GM21619 (cell line): ENCODE results near the gene GIMAP6.
"Not testable (repeated sequence)": the region's sequence is repeated elsewhere in the genome, so short reads cannot be mapped to it uniquely, and the experiment has no call there.

Experiments used
- ATAC-seq: cut with Tn5 transposase; IDR thresholded peaks from one replicate; pipeline ENCODE4 v1.9.1; 2021; ENCODE audit not compliant: unreplicated experiment

Gene GIMAP6

GRCh38 chr7:150631866-150632864, at the start of gene GIMAP6:
GIMAP6 (minus strand) TSS chr7:150632385; CDS start chr7:150630142, 2,243 bp downstream.
- peak; percentile 86 for ATAC-seq

- ATAC-seq: not testable (repeated sequence)
Observed at GRCh38 chr7:150680364-150680763, 48.2 kb upstream of the GIMAP6 start.

GRCh38 chr7:150678601-150679000, 46.4 kb upstream of the GIMAP6 start:
- not testable (repeated sequence) for ATAC-seq

- not testable (repeated sequence) for ATAC-seq
Observed at GRCh38 chr7:150676854-150677253, 44.7 kb upstream of the GIMAP6 start.

GRCh38 chr7:150676276-150676675, 44.1 kb upstream of the GIMAP6 start:
- ATAC-seq: not testable (repeated sequence)

- no peak for ATAC-seq
Observed at GRCh38 chr7:150675714-150676113, 43.5 kb upstream of the GIMAP6 start.

GRCh38 chr7:150671798-150672585, 39.8 kb upstream of the GIMAP6 start:
- ATAC-seq: not testable (repeated sequence)

GRCh38 chr7:150668977-150669376, 36.8 kb upstream of the GIMAP6 start:
- ATAC-seq: no peak

GRCh38 chr7:150668472-150668911, 36.3 kb upstream of the GIMAP6 start:
- ATAC-seq: peak; percentile 76

- no peak for ATAC-seq
Observed at GRCh38 chr7:150666412-150666811, 34.2 kb upstream of the GIMAP6 start.

- no peak for ATAC-seq
Observed at GRCh38 chr7:150665896-150666295, 33.7 kb upstream of the GIMAP6 start.

- ATAC-seq: no peak
Observed at GRCh38 chr7:150665089-150665748, 33.0 kb upstream of the GIMAP6 start.

- ATAC-seq: peak; percentile 45
Observed at GRCh38 chr7:150663802-150664494, 31.8 kb upstream of the GIMAP6 start.

GRCh38 chr7:150662821-150663220, 30.6 kb upstream of the GIMAP6 start:
- not testable (repeated sequence) for ATAC-seq

GRCh38 chr7:150660939-150661613, 28.9 kb upstream of the GIMAP6 start:
- ATAC-seq: no peak

- ATAC-seq: no peak
Observed at GRCh38 chr7:150657526-150657925, 25.3 kb upstream of the GIMAP6 start.

- no peak for ATAC-seq
Observed at GRCh38 chr7:150656047-150656446, 23.9 kb upstream of the GIMAP6 start.

GRCh38 chr7:150654692-150655091, 22.5 kb upstream of the GIMAP6 start:
- ATAC-seq: no peak

GRCh38 chr7:150649080-150649385, 16.8 kb upstream of the GIMAP6 start:
- ATAC-seq: no peak
